ENCODE measurements around the gene GLYATL3.

GLYATL3 gene

GRCh38 chr6:49540614-49541013 lies 40.9 kb downstream of the GLYATL3 start:
- Histone ChIP-seq H3K9me3 (replicated peaks in 1 of 2; ENCODE audit: control insufficient read depth in 2 of 2, insufficient read depth in 1 of 2, low read depth in 1 of 2, low read length in 2 of 2) (no peaks in the 10 kb centered on the region), H2AK5ac (ENCODE audit: low read depth, low read length) (no peak overlapping the region), H3K4me3 (ENCODE audit: low read length in 2 of 2) (no peak overlapping the region), H2BK5ac (ENCODE audit: low read length) (no peak overlapping the region), H3K27ac (replicated peaks; ENCODE audit: low read length) (no peak overlapping the region), H3K14ac (ENCODE audit: low read length) (no peak overlapping the region), H2BK15ac (ENCODE audit: low read length) (no peak overlapping the region), H2BK12ac (ENCODE audit: low read length) (no peak overlapping the region), H4K8ac (ENCODE audit: low read depth, low read length) (no peak overlapping the region), H3K27me3 (ENCODE audit: control insufficient read depth in 3 of 3, insufficient read depth in 3 of 3, low read depth in 1 of 3, low read length in 3 of 3) (no peaks in the 10 kb centered on the region), H4K91ac (ENCODE audit: low read depth, low read length, poor library complexity) (no peak overlapping the region), H3K4ac (ENCODE audit: low read length) (no peak overlapping the region), H3K4me2 (ENCODE audit: insufficient read depth, low read length, poor library complexity, severe bottlenecking) (no peak overlapping the region), H3K36me3 (replicated peaks in 1 of 2; ENCODE audit: control insufficient read depth in 2 of 2, insufficient read depth in 2 of 2, low read length in 2 of 2) (no peaks in the 10 kb centered on the region), H3K4me1 (ENCODE audit: control insufficient read depth in 2 of 2, insufficient read depth in 1 of 2, low read depth in 1 of 2, low read length in 2 of 2) (no peaks in the 10 kb centered on the region), H3K23ac (ENCODE audit: low read depth, low read length, poor library complexity) (no peak overlapping the region), H3K18ac (ENCODE audit: low read length) (no peak overlapping the region), H2BK120ac (ENCODE audit: low read depth, low read length) (no peak overlapping the region), H3K79me1 (ENCODE audit: low read depth, low read length) (no peaks in the 10 kb centered on the region), H2AFZ (ENCODE audit: low read length) (no peak overlapping the region), H3K9ac (ENCODE audit: low read depth, low read length, poor library complexity) (no peak overlapping the region)
- no peak for DNase-seq (ENCODE audit: low spot score)

GRCh38 chr6:49541210-49541724 lies 41.5 kb downstream of the GLYATL3 start:
- H3K4ac ChIP-seq (ENCODE audit: low read length): no peak overlapping the region
- no peak overlapping the region for H2AK5ac ChIP-seq (ENCODE audit: low read depth, low read length)
- H3K18ac ChIP-seq (ENCODE audit: low read length): no peak overlapping the region
- H2AFZ ChIP-seq (ENCODE audit: low read length): peak overlapping the region; percentile 45
- no peak overlapping the region for H3K4me3 ChIP-seq (ENCODE audit: low read length in 2 of 2)
- no CpG with 5 or more reads among the region's 1 CpG for WGBS, 2 donors (ENCODE audit: extremely low coverage in 2 of 2, insufficient read length in 2 of 2, insufficient replicate concordance in 1 of 2)
- no peaks in the 10 kb centered on the region for H3K4me1 ChIP-seq (ENCODE audit: control insufficient read depth in 2 of 2, insufficient read depth in 1 of 2, low read depth in 1 of 2, low read length in 2 of 2)
- H2BK15ac ChIP-seq (ENCODE audit: low read length): no peak overlapping the region
- no peak overlapping the region for H3K14ac ChIP-seq (ENCODE audit: low read length)
- H3K9ac ChIP-seq (ENCODE audit: low read depth, low read length, poor library complexity): no peak overlapping the region
- H3K9me3 ChIP-seq (replicated peaks in 1 of 2; ENCODE audit: control insufficient read depth in 2 of 2, insufficient read depth in 1 of 2, low read depth in 1 of 2, low read length in 2 of 2): no peaks in the 10 kb centered on the region
- no peaks in the 10 kb centered on the region for H3K27me3 ChIP-seq (ENCODE audit: control insufficient read depth in 3 of 3, insufficient read depth in 3 of 3, low read depth in 1 of 3, low read length in 3 of 3)
- H3K23ac ChIP-seq (ENCODE audit: low read depth, low read length, poor library complexity): no peak overlapping the region
- H3K79me1 ChIP-seq (ENCODE audit: low read depth, low read length): no peaks in the 10 kb centered on the region
- H4K8ac ChIP-seq (ENCODE audit: low read depth, low read length): no peak overlapping the region
- no peak overlapping the region for H2BK12ac ChIP-seq (ENCODE audit: low read length)
- no peak overlapping the region for H3K4me2 ChIP-seq (ENCODE audit: insufficient read depth, low read length, poor library complexity, severe bottlenecking)
- H3K27ac ChIP-seq (replicated peaks; ENCODE audit: low read length): no peak overlapping the region
- H2BK120ac ChIP-seq (ENCODE audit: low read depth, low read length): no peak overlapping the region
- no peaks in the 10 kb centered on the region for H3K36me3 ChIP-seq (replicated peaks in 1 of 2; ENCODE audit: control insufficient read depth in 2 of 2, insufficient read depth in 2 of 2, low read length in 2 of 2)
- H2BK5ac ChIP-seq (ENCODE audit: low read length): no peak overlapping the region
- no peak for DNase-seq (ENCODE audit: low spot score)
- H4K91ac ChIP-seq (ENCODE audit: low read depth, low read length, poor library complexity): no peak overlapping the region

- no CpG with 5 or more reads among the region's 3 CpGs for WGBS, 2 donors (ENCODE audit: extremely low coverage in 2 of 2, insufficient read length in 2 of 2, insufficient replicate concordance in 1 of 2)
- no peak overlapping the region for H3K27ac ChIP-seq (replicated peaks; ENCODE audit: low read length)
Measured at GRCh38 chr6:49541936-49542335, 42.2 kb downstream of the GLYATL3 start.

GRCh38 chr6:49543087-49543858 lies 43.5 kb downstream of the GLYATL3 start:
- H3K9me3 ChIP-seq (replicated peaks in 1 of 2; ENCODE audit: control insufficient read depth in 2 of 2, insufficient read depth in 1 of 2, low read depth in 1 of 2, low read length in 2 of 2): no peaks in the 10 kb centered on the region
- no peak overlapping the region for H2BK5ac ChIP-seq (ENCODE audit: low read length)
- no peak overlapping the region for H2AFZ ChIP-seq (ENCODE audit: low read length)
- no peak overlapping the region for H3K4me3 ChIP-seq (ENCODE audit: low read length in 2 of 2)
- no peak overlapping the region for H2BK12ac ChIP-seq (ENCODE audit: low read length)
- peaks cover 0 to 5% (median 0%) of the 10 kb centered on the region in 3 experiments for H3K27me3 ChIP-seq (ENCODE audit: control insufficient read depth in 3 of 3, insufficient read depth in 3 of 3, low read depth in 1 of 3, low read length in 3 of 3)
- H3K9ac ChIP-seq (ENCODE audit: low read depth, low read length, poor library complexity): no peak overlapping the region
- no peaks in the 10 kb centered on the region for H3K36me3 ChIP-seq (replicated peaks in 1 of 2; ENCODE audit: control insufficient read depth in 2 of 2, insufficient read depth in 2 of 2, low read length in 2 of 2)
- H2BK15ac ChIP-seq (ENCODE audit: low read length): no peak overlapping the region
- H3K27ac ChIP-seq (replicated peaks; ENCODE audit: low read length): no peak overlapping the region
- no peak overlapping the region for H3K4ac ChIP-seq (ENCODE audit: low read length)
- H3K14ac ChIP-seq (ENCODE audit: low read length): no peak overlapping the region
- no peaks in the 10 kb centered on the region for H3K79me1 ChIP-seq (ENCODE audit: low read depth, low read length)
- H3K4me1 ChIP-seq (ENCODE audit: control insufficient read depth in 2 of 2, insufficient read depth in 1 of 2, low read depth in 1 of 2, low read length in 2 of 2): no peaks in the 10 kb centered on the region
- no peak overlapping the region for H4K8ac ChIP-seq (ENCODE audit: low read depth, low read length)
- no peak overlapping the region for H2AK5ac ChIP-seq (ENCODE audit: low read depth, low read length)
- no peak overlapping the region for H3K18ac ChIP-seq (ENCODE audit: low read length)
- DNase-seq (ENCODE audit: low spot score): no peak
- H3K4me2 ChIP-seq (ENCODE audit: insufficient read depth, low read length, poor library complexity, severe bottlenecking): no peak overlapping the region
- no peak overlapping the region for H2BK120ac ChIP-seq (ENCODE audit: low read depth, low read length)
- H3K23ac ChIP-seq (ENCODE audit: low read depth, low read length, poor library complexity): no peak overlapping the region
- no peak overlapping the region for H4K91ac ChIP-seq (ENCODE audit: low read depth, low read length, poor library complexity)
- WGBS, 2 donors (ENCODE audit: extremely low coverage in 2 of 2, insufficient read length in 2 of 2, insufficient replicate concordance in 1 of 2): no CpG with 5 or more reads among the region's 7 CpGs

More at GRCh38 chr6:49541936-49542335, 42.2 kb downstream of the GLYATL3 start:
- Histone ChIP-seq H3K4me3 (ENCODE audit: low read length in 2 of 2) (no peak overlapping the region), H2AFZ (ENCODE audit: low read length) (no peak overlapping the region), H3K9me3 (replicated peaks in 1 of 2; ENCODE audit: control insufficient read depth in 2 of 2, insufficient read depth in 1 of 2, low read depth in 1 of 2, low read length in 2 of 2) (no peaks in the 10 kb centered on the region), H3K79me1 (ENCODE audit: low read depth, low read length) (no peaks in the 10 kb centered on the region), H3K27me3 (ENCODE audit: control insufficient read depth in 3 of 3, insufficient read depth in 3 of 3, low read depth in 1 of 3, low read length in 3 of 3) (peaks cover 0 to under 1% (median 0%) of the 10 kb centered on the region in 3 experiments), H3K4ac (ENCODE audit: low read length) (no peak overlapping the region), H3K4me2 (ENCODE audit: insufficient read depth, low read length, poor library complexity, severe bottlenecking) (no peak overlapping the region), H3K36me3 (replicated peaks in 1 of 2; ENCODE audit: control insufficient read depth in 2 of 2, insufficient read depth in 2 of 2, low read length in 2 of 2) (no peaks in the 10 kb centered on the region), H2BK5ac (ENCODE audit: low read length) (no peak overlapping the region), H4K91ac (ENCODE audit: low read depth, low read length, poor library complexity) (no peak overlapping the region), H2BK12ac (ENCODE audit: low read length) (no peak overlapping the region), H2BK120ac (ENCODE audit: low read depth, low read length) (no peak overlapping the region), H2AK5ac (ENCODE audit: low read depth, low read length) (no peak overlapping the region), H3K4me1 (ENCODE audit: control insufficient read depth in 2 of 2, insufficient read depth in 1 of 2, low read depth in 1 of 2, low read length in 2 of 2) (no peaks in the 10 kb centered on the region), H3K18ac (ENCODE audit: low read length) (no peak overlapping the region), H2BK15ac (ENCODE audit: low read length) (no peak overlapping the region), H3K9ac (ENCODE audit: low read depth, low read length, poor library complexity) (no peak overlapping the region), H4K8ac (ENCODE audit: low read depth, low read length) (no peak overlapping the region), H3K23ac (ENCODE audit: low read depth, low read length, poor library complexity) (no peak overlapping the region), H3K14ac (ENCODE audit: low read length) (no peak overlapping the region)
- DNase-seq (ENCODE audit: low spot score): no peak

All from neuronal stem cell (in vitro differentiated cells).